GM04503 (cell line): ENCODE results near the gene GYPA.
"Not testable (repeated sequence)": the region's sequence is repeated elsewhere in the genome, so short reads cannot be mapped to it uniquely, and the experiment has no call there.

Experiments
- DNase-seq: peaks from one replicate; pipeline ENCODE4 v3.0.0-alpha.2; 2012; ENCODE audit warnings: low read depth

Gene GYPA

GRCh38 chr4:144140594-144141295, at the start of gene GYPA:
Gene GYPA (minus strand): TSS chr4:144140718. CDS start chr4:144140635, 83 bp downstream.
- not testable (repeated sequence) for DNase-seq

- no peak for DNase-seq
These were observed 49.5 kb upstream of the GYPA start for GRCh38 chr4:144190009-144190408.

- no peak for DNase-seq
These were observed 48.6 kb upstream of the GYPA start for GRCh38 chr4:144189121-144189520.

- no peak for DNase-seq
These were observed 44.6 kb upstream of the GYPA start for GRCh38 chr4:144185086-144185485.

- DNase-seq = no peak
These were observed 42.6 kb upstream of the GYPA start for GRCh38 chr4:144183165-144183564.

- DNase-seq = no peak
These were observed 40.9 kb upstream of the GYPA start for GRCh38 chr4:144181391-144181790.

GRCh38 chr4:144179152-144179739, 38.7 kb upstream of the GYPA start:
- no peak for DNase-seq

- no peak for DNase-seq
These were observed 37.9 kb upstream of the GYPA start for GRCh38 chr4:144178414-144178813.

- no peak for DNase-seq
These were observed 36.0 kb upstream of the GYPA start for GRCh38 chr4:144176476-144176875.

- DNase-seq = peak; percentile 9
These were observed 34.0 kb upstream of the GYPA start for GRCh38 chr4:144174401-144175067.

- DNase-seq = no peak
These were observed 31.2 kb upstream of the GYPA start for GRCh38 chr4:144171697-144172096.

- DNase-seq = no peak
These were observed 28.7 kb upstream of the GYPA start for GRCh38 chr4:144169211-144169610.

GRCh38 chr4:144154044-144154443, 13.5 kb upstream of the GYPA start:
- no peak for DNase-seq

GRCh38 chr4:144142690-144143326, 2.3 kb upstream of the GYPA start:
- not testable (repeated sequence) for DNase-seq

GRCh38 chr4:144141493-144141892, 975 bp upstream of the GYPA start:
- DNase-seq = no peak

GRCh38 chr4:144139991-144140390, 527 bp downstream of the GYPA start:
- not testable (repeated sequence) for DNase-seq

GRCh38 chr4:144139547-144139946, 971 bp downstream of the GYPA start:
- not testable (repeated sequence) for DNase-seq

GRCh38 chr4:144138239-144138638, 2.3 kb downstream of the GYPA start:
- not testable (repeated sequence) for DNase-seq

- DNase-seq = not testable (repeated sequence)
These were observed 3.2 kb downstream of the GYPA start for GRCh38 chr4:144137137-144137931.

GRCh38 chr4:144136189-144136588, 4.3 kb downstream of the GYPA start:
- not testable (repeated sequence) for DNase-seq

GRCh38 chr4:144130167-144130566, 10.4 kb downstream of the GYPA start:
- not testable (repeated sequence) for DNase-seq

- DNase-seq = not testable (repeated sequence)
These were observed 11.1 kb downstream of the GYPA start for GRCh38 chr4:144129336-144129875.
